Panc1 (cell line): ENCODE results near the gene LRRC36. TPM values are rescaled to one million over a fixed set of nuclear protein-coding genes. Genes with fewer than 3 reads are reported as not detected.

ENCODE experiments used
- ATAC-seq: fragments of 200-7000 bp; cut with Tn5 transposase; 2 replicates; pipeline ENCODE4 v1.9.1; 2020; ENCODE audit warnings: mild to moderate bottlenecking, moderate library complexity
- BruUV-seq: library from RNA; stranded (reverse); fragments of 400-500 nt; replicated peaks from 2 replicates; lab custom pipeline; 2021; lab: Mats Ljungman, UMichigan
- CTCF ChIA-PET: fragments of 300-600 bp; sonication (Branson Sonifier 250); formaldehyde crosslinking; loops from one replicate; lab custom pipeline; 2022; ENCODE audit warnings: antibody characterized with exemption; lab: Charles Lee
- POLR2A ChIA-PET: fragments of 300-600 bp; sonication (Branson Sonifier 250); formaldehyde crosslinking; loops from one replicate; lab custom pipeline; 2022; ENCODE audit warnings: antibody characterized with exemption; lab: Charles Lee
- DNase-seq: peaks from one replicate; pipeline ENCODE4 v3.0.0-alpha.2; 2010; ENCODE audit warnings: low read depth, low spot score
- H3K27ac ChIP-seq: 2 replicates; pipeline ENCODE4 v1.5.1; 2011; ENCODE audit warnings: mild to moderate bottlenecking, low read length, inconsistent platforms
- H3K27me3 ChIP-seq: fragments of 200-500 bp; sonication (Bioruptor generic); 2 replicates; pipeline ENCODE4 v1.6.0; 2014; ENCODE audit warnings: low read length, inconsistent platforms; ENCODE audit not compliant: control insufficient read depth, insufficient read depth
- H3K36me3 ChIP-seq: fragments of 200-500 bp; sonication (Bioruptor generic); 2 replicates; pipeline ENCODE4 v1.5.1; 2014; ENCODE audit warnings: inconsistent platforms, mild to moderate bottlenecking, low read length, moderate library complexity; ENCODE audit not compliant: control insufficient read depth, insufficient read depth
- H3K4me1 ChIP-seq: 2 replicates; pipeline ENCODE4 v1.5.1; 2011; ENCODE audit warnings: inconsistent platforms, mild to moderate bottlenecking, low read length, moderate library complexity; ENCODE audit not compliant: control insufficient read depth, insufficient read depth
- H3K4me3 ChIP-seq, 2 experiments: 2 replicates each; pipeline ENCODE4 v1.5.1; 2011 to 2012; ENCODE audit warnings: low read depth in 2 of 2, low read length in 2 of 2, mild to moderate bottlenecking in 2 of 2, inconsistent platforms in 1 of 2, moderate library complexity in 1 of 2
- H3K9me3 ChIP-seq: fragments of 200-500 bp; sonication (Bioruptor generic); 2 replicates; pipeline ENCODE4 v1.5.1; 2014; ENCODE audit warnings: low read depth, mild to moderate bottlenecking, inconsistent platforms, low read length, moderate library complexity; ENCODE audit not compliant: control insufficient read depth, insufficient read depth
- CTCF ChIP-seq: fragments of 450-650 bp; IDR thresholded peaks from 2 replicates; pipeline ENCODE4 v1.5.1; 2017; ENCODE audit warnings: mild to moderate bottlenecking
- POLR2AphosphoS5 ChIP-seq: IDR thresholded peaks from 2 replicates; pipeline ENCODE4 v1.6.1; 2012; ENCODE audit warnings: mild to moderate bottlenecking, low read depth, low read length, moderate library complexity
- REST ChIP-seq, 2 experiments: IDR thresholded peaks; 2 replicates each; pipeline ENCODE4 v1.6.1; 2011 to 2012; ENCODE audit warnings: low read depth in 2 of 2, control low read depth in 1 of 2, low read length in 1 of 2, mild to moderate bottlenecking in 1 of 2, moderate library complexity in 1 of 2; ENCODE audit not compliant: insufficient read depth in 1 of 2
- SIN3A ChIP-seq: IDR thresholded peaks from 2 replicates; pipeline ENCODE4 v1.6.1; 2012; ENCODE audit warnings: low read depth, mild to moderate bottlenecking, low read length, moderate library complexity, borderline replicate concordance; ENCODE audit not compliant: insufficient read depth
- TCF7L2 ChIP-seq: IDR thresholded peaks from 2 replicates; pipeline ENCODE4 v1.6.1; 2011; ENCODE audit warnings: mild to moderate bottlenecking, low read depth, low read length, inconsistent platforms
- in situ Hi-C: cut with HindIII; loops from 2 replicates; pipeline ENCODE4 v1.10.0; 2016; ENCODE audit warnings: low sequenced_read_pairs, low pct_unique_long_range_greater_than_20kb
- intact Hi-C: fragments of 100-400 bp; cut with micrococcal nuclease; formaldehyde crosslinking; loops from one replicate; pipeline ENCODE4 v1.10.0; 2022; ENCODE audit not compliant: unreplicated experiment
- total RNA-seq: library from RNA; stranded (reverse); gene quantifications from one replicate; pipeline ENCODE4 v1.2.1, GENCODE V29; 2021; ENCODE audit not compliant: unreplicated experiment

The LRRC36 gene
- total RNA-seq, 1 experiment from 2014 or later: 0.54 TPM

- Histone ChIP-seq H3K9me3 (no peaks in the 10 kb centered on the region), H3K4me1 (no peaks in the 10 kb centered on the region), H3K27me3 (no peaks in the 10 kb centered on the region), H3K27ac (no peak overlapping the region), H3K4me3 (no peak overlapping the region), H3K36me3 (no peaks in the 10 kb centered on the region)
- ChIA-PET CTCF (interaction anchor here (0.7 kb wide), 1 partner anchor 13 kb away, joined by 3 read pairs; no protein-coding TSS in a partner anchor), POLR2A (no interaction called here)
- BruUV-seq: no TSS peak
- in situ Hi-C loops (no loop called here), intact Hi-C loops (no loop called here)
- no peak for TF ChIP-seq TCF7L2
- TF ChIP-seq POLR2AphosphoS5: no peak
- no peak for TF ChIP-seq REST (IDR thresholded peaks at IDR 0.05; ENCODE audit: insufficient read depth in 1 of 2, low read depth in 2 of 2, low read length in 1 of 2)
- TF ChIP-seq CTCF: no peak
- TF ChIP-seq SIN3A: no peak
- DNase-seq (no peak), ATAC-seq (no peak)
These were observed 58.3 kb downstream of the LRRC36 start for GRCh38 chr16:67384778-67385510.

GRCh38 chr16:67386861-67387455, 60.3 kb downstream of the LRRC36 start:
- intact Hi-C loops: no loop called here
- H3K9me3 ChIP-seq: no peaks in the 10 kb centered on the region
- in situ Hi-C loops: no loop called here
- ATAC-seq: no peak
- ChIA-PET CTCF (interaction anchor here (0.6 kb wide), 1 partner anchor 190 kb away, joined by 5 read pairs; no protein-coding TSS in a partner anchor), POLR2A (no interaction called here)
- TF ChIP-seq CTCF: no peak
- TF ChIP-seq TCF7L2: no peak
- TF ChIP-seq REST (IDR thresholded peaks at IDR 0.05; ENCODE audit: insufficient read depth in 1 of 2, low read depth in 2 of 2, low read length in 1 of 2): no peak
- no peak for TF ChIP-seq POLR2AphosphoS5
- TF ChIP-seq SIN3A: no peak
- no TSS peak for BruUV-seq
- no peak overlapping the region for H3K4me3 ChIP-seq
- no peak for DNase-seq
- H3K4me1 ChIP-seq: no peaks in the 10 kb centered on the region
- H3K27ac ChIP-seq: no peak overlapping the region
- H3K36me3 ChIP-seq: no peaks in the 10 kb centered on the region
- H3K27me3 ChIP-seq: no peaks in the 10 kb centered on the region
